GM19463 (cell line): ENCODE results near the gene PCDHGC3.

Source experiments
- ATAC-seq: cut with Tn5 transposase; IDR thresholded peaks from one replicate; pipeline ENCODE4 v1.9.1; 2021; ENCODE audit warnings: mild to moderate bottlenecking, moderate library complexity; ENCODE audit not compliant: unreplicated experiment

PCDHGC3 gene

GRCh38 chr5:141519605-141520565 is 44.1 kb downstream of the PCDHGC3 start:
- ATAC-seq, result no peak

GRCh38 chr5:141521244-141521781 is 45.5 kb downstream of the PCDHGC3 start:
- no peak for ATAC-seq

- ATAC-seq, result no peak
These were observed 46.5 kb downstream of the PCDHGC3 start for GRCh38 chr5:141522301-141522700.

GRCh38 chr5:141523991-141524390 is 48.2 kb downstream of the PCDHGC3 start:
- no peak for ATAC-seq

GRCh38 chr5:141524604-141525597 is 49.1 kb downstream of the PCDHGC3 start:
- peak; percentile 76 for ATAC-seq

- ATAC-seq, result no peak
These were observed 49.9 kb downstream of the PCDHGC3 start for GRCh38 chr5:141525653-141526052.

- no peak for ATAC-seq
These were observed 51.7 kb downstream of the PCDHGC3 start for GRCh38 chr5:141527426-141527825.
